ENCODE data around the gene DEDD2.

DEDD2 gene

DNA sequence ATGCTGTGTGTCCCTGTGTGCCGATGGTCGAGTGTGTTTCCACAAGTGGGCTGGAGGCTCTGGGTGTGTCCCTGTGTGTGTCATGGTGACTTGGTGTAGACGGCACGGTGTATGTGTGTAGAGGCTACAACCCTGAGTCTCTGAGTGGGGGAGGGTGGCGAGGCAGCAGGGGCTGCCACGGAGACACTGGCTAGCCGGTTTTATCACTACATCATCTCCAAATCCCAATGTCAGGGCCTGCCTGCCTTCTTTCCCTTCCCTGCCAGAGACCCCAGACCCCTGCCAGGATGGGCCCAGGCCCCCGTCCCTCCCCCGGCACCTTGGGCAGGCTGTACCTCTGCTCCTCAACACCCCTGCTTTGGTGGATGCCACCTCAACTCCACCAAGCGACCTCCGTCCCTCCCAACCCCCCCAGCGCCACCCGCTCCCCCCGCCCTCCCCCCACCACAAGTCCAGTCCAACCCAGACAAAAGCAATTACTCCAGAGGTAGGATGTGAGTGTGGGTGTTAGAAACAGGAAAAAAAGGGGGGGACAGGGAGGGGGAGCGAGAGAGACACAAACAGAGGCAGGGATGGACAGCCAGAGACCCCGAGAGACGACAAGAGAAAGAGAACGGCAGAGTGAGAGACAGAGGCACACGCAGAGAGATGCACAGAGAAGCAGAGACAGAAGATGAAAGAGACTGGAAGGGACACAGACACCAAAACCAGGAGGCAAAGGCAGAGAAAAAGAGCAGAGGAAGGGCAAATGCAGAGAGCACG lies 63.6 kb downstream of the DEDD2 start:
- TF ChIP-seq, protein P1, sequence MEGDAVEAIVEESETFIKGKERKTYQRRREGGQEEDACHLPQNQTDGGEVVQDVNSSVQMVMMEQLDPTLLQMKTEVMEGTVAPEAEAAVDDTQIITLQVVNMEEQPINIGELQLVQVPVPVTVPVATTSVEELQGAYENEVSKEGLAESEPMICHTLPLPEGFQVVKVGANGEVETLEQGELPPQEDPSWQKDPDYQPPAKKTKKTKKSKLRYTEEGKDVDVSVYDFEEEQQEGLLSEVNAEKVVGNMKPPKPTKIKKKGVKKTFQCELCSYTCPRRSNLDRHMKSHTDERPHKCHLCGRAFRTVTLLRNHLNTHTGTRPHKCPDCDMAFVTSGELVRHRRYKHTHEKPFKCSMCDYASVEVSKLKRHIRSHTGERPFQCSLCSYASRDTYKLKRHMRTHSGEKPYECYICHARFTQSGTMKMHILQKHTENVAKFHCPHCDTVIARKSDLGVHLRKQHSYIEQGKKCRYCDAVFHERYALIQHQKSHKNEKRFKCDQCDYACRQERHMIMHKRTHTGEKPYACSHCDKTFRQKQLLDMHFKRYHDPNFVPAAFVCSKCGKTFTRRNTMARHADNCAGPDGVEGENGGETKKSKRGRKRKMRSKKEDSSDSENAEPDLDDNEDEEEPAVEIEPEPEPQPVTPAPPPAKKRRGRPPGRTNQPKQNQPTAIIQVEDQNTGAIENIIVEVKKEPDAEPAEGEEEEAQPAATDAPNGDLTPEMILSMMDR (IDR thresholded peaks at IDR 0.05) = no peak
- Mint-ChIP-seq H3K4me1 (peaks cover 77% of the 10 kb centered on the region), H3K27me3 (ENCODE audit: low read depth, poor library complexity) (peaks cover 37% of the 10 kb centered on the region), H3K9me3 (no peaks in the 10 kb centered on the region), H3K27ac (peak overlapping the region; percentile 7), H3K36me3 (ENCODE audit: low read depth) (no peaks in the 10 kb centered on the region), H3K4me3 (peak overlapping the region; percentile 67)
- no peak for DNase-seq

DNA sequence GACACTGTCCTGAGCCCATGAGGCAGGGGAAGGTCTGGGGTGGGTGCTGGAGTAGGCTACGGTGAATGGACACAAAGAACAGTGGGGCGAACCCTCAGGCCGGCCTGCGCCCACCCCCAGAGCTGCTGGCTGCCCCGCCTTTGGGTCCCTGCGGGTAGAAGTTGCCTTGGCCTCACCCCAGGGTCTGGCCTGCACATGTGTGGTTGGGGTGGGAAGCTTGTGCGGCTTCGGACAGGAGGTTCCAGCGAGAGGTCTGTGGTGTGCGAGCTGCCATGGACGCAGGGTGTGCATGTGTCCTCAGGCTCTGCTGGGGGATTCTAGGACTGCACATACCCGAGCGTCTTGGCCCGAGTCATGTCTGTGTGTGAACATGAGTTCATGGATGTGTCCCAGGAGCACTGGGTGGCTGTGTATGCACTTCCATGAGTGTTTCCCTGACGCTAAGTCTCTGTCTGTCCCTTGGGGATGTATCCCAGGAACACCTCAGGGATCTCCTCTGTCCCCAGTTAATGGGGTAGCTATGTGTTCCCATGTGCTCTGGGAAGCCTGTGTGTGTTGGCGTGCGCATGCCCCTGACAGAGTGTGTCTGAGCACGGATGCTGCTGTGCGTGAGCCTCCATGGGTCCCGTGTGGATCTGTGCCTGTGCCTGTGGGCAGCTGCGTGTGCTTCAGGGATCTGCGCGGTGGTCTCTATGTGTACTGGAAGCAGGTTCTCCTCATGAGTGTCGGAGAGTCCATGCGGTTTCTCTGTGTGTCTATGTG lies 64.4 kb downstream of the DEDD2 start:
- TF ChIP-seq, protein P1 (IDR thresholded peaks at IDR 0.05) = no peak
- Mint-ChIP-seq H3K4me1 (peaks cover 81% of the 10 kb centered on the region), H3K4me3 (peak overlapping the region; percentile 61), H3K27me3 (ENCODE audit: low read depth, poor library complexity) (peaks cover 38% of the 10 kb centered on the region), H3K9me3 (no peaks in the 10 kb centered on the region), H3K27ac (peak overlapping the region; percentile 7), H3K36me3 (ENCODE audit: low read depth) (no peaks in the 10 kb centered on the region)
- DNase-seq = no peak

DNA sequence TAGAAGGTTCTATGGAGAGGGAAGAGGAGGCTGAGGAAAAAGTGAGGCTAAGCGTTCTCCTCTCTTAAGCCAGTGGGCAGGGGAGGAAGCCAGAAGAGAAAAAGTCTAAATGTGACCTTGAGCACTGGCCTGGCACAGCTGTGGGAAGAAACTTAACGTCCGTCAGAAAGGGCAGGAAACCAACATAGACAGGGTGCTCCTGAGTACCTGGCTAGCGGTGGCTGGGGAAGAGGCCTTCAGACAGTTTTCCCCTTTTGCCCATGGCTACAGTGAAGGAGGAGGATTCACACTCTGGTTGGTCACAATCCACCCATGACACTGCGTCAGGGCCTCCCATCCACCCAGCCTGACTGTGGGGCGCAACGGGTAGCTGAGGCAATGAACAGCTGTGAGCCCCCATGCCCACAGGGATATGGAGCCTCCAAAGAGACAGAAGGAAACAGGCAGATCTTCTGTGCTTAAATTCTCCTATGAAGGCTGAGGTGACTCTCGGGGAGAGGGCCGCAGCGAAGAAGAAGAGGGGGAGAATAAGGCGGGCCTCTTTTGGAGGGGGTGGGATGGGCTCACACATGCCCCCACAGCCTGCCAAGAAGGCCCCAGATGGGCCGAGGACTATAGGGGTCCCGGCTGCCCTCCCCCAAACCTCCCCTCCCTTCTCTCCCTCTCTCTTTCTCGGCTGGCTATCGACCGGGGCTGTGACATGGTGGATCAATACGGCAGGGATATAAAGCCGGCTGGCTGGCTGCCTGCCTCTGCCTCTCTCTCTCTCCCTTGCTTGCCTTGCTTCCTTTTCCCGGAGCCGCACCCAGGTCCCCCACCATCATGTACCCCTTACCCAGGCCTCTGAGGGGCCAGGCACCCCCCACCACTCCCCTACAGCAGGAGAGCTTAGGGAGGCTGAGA lies 65.4 kb downstream of the DEDD2 start:
- peaks cover 44% of the 10 kb centered on the region for H3K27me3 Mint-ChIP-seq (ENCODE audit: low read depth, poor library complexity)
- peak overlapping the region; percentile 34 for H3K4me3 Mint-ChIP-seq
- TF ChIP-seq, protein P1 (IDR thresholded peaks at IDR 0.05) = no peak
- H3K4me1 Mint-ChIP-seq = peaks cover 74% of the 10 kb centered on the region
- no peaks in the 10 kb centered on the region for H3K9me3 Mint-ChIP-seq
- H3K36me3 Mint-ChIP-seq (ENCODE audit: low read depth) = no peaks in the 10 kb centered on the region
- no peak for DNase-seq
- no peak overlapping the region for H3K27ac Mint-ChIP-seq

DNA sequence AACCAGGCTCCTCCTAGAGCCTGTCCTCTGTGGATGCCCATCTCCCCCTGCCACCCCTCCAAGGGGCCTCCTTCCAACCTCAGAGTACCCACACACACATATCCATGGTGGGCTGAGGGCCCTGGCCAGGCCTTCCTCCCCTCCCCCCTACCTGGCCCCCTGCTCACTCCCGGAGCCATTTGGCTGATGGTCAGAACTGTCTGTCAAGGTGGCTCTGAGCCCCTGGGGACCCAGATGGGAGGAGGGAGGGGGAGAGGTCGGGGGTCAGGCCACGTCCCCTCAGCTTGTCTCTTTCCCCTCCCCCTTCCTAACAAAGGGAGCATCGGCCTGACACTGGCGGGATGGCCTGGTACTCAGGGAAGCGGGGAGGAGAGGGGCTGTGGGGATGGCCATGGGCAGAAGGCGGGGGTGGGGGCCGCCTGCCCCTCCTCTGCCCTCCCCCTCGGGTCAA lies 66.5 kb downstream of the DEDD2 start:
- no peak overlapping the region for H3K4me3 Mint-ChIP-seq
- TF ChIP-seq, protein P1 (IDR thresholded peaks at IDR 0.05) = no peak
- H3K36me3 Mint-ChIP-seq (ENCODE audit: low read depth) = no peaks in the 10 kb centered on the region
- H3K27me3 Mint-ChIP-seq (ENCODE audit: low read depth, poor library complexity) = peaks cover 48% of the 10 kb centered on the region
- H3K27ac Mint-ChIP-seq = no peak overlapping the region
- H3K9me3 Mint-ChIP-seq = no peaks in the 10 kb centered on the region
- DNase-seq = peak; percentile 53
- H3K4me1 Mint-ChIP-seq = peaks cover 65% of the 10 kb centered on the region

DNA sequence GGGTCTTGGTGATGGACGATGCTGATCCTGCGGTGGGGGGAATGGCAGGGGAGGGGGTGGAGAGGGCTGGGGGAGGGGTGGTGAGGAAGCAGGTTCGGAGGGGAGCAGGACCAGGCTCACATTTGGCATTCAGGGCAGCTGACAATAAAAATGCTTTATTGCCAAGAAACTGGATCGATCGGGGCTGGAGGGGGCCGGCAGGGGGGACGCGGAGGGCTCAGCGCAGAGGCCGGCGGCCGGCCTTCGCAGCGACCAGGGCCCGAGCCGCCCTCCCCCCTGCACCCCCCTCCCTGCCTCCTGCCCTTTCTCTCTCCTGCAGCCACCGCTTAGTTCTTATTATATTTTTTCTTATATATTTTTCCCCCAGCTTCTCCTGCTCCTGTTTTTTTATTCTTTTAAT lies 67.1 kb downstream of the DEDD2 start:
- Mint-ChIP-seq H3K27me3 (ENCODE audit: low read depth, poor library complexity) (peaks cover 45% of the 10 kb centered on the region), H3K9me3 (no peaks in the 10 kb centered on the region), H3K4me1 (peaks cover 59% of the 10 kb centered on the region), H3K27ac (no peak overlapping the region), H3K4me3 (no peak overlapping the region), H3K36me3 (ENCODE audit: low read depth) (no peaks in the 10 kb centered on the region)
- TF ChIP-seq, protein P1 (IDR thresholded peaks at IDR 0.05) = no peak
- DNase-seq = peak; percentile 51

Measured in nephron progenitor cell (in vitro differentiated cells).